Suppressor macrophage treated with lipopolysaccharide for 4 hours (primary cell): ENCODE measurements around the gene SEZ6L.

Source experiments
- DNase-seq: peaks from one replicate; pipeline ENCODE4 v3.0.0-alpha.2; 2020

The SEZ6L gene

GRCh38 chr22:26251869-26252268 is 82.6 kb downstream of the SEZ6L start:
- DNase-seq: no peak

DNA sequence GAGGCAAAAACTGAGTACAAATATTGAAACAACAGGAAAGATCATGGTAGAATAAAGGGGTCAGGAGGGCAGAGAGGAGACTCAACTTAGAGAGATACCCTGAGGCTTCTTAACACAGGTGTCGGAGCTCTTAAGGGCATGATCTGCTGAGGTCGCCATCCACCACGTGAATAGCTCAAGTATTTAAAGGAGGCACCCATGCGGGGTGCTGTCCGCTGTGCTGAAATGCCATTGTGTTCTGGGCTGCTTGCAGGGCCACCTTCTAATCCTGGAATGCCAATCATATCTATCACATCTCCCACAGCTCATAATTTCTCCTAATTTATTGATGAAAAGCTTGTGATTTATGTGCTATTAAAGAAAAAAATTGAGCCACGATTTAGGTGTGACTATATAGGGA is 90.2 kb downstream of the SEZ6L start:
- peak; percentile 8 for DNase-seq

DNA sequence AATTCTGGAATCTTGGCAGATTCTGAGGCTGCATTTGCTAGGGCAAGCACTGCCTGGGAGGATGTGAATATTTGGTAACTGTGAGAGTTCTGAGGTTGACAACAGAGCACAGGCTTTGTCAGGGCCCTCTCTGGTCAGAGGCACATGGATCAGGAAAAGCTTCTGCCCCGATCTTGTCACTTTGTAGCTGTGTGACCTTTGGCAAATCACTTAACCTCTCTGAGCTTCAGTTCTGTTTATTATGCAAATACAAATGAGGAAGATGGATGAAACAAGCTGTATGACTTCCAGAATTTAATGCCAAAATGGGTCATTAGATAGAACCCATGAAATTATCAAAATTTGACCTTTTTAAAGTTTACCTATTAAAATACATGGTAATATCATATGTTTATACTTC is 94.9 kb downstream of the SEZ6L start:
- no peak for DNase-seq

- DNase-seq: no peak
These were observed 96.0 kb downstream of the SEZ6L start for GRCh38 chr22:26265281-26265680.

DNA sequence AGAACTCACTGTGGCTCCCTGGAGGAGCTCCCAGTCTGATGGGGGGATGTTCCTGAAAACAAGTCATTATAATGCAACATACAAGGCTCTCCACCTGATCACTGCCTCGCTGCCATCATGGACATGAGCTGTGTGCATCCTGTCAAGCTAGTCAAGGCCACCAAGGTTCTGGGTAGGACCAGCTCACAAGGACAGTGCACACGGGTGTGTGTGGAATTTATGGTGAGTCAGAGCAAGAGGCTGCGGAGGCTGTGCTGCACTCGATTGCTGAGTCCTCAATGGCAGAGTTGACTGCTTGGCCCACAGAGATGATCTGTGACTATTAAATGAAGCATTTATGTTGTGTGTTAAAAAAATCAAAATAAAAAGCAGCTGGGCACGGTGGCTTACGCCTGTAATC is 96.6 kb downstream of the SEZ6L start:
- DNase-seq: no peak

GRCh38 chr22:26267856-26268255 is 98.6 kb downstream of the SEZ6L start:
- no peak for DNase-seq

GRCh38 chr22:26269572-26269971 is 100.3 kb downstream of the SEZ6L start:
- DNase-seq: no peak

GRCh38 chr22:26271427-26271826 is 102.2 kb downstream of the SEZ6L start:
- DNase-seq: no peak

GRCh38 chr22:26273011-26273675 is 103.9 kb downstream of the SEZ6L start:
- no peak for DNase-seq

GRCh38 chr22:26276529-26277160 is 107.4 kb downstream of the SEZ6L start:
- DNase-seq: no peak

- no peak for DNase-seq
These were observed 112.7 kb downstream of the SEZ6L start for GRCh38 chr22:26281941-26282340.

DNA sequence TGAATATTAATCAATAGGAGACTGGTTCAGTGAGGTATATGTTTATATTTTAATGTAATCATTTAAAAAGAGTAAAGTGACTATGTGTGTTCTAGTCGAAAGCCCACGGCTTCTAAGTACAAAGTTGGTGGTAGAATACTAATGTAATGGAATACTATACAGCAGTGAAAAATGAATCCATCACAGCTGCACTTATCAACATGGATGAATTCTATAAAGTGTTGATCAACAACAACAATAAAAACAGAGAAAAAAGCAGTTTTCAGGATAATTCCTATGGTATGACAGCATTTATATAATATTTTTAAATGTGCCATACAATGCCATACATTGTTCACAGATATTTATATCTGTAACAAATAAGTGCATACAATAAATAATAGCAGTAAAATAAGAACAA is 114.1 kb downstream of the SEZ6L start:
- DNase-seq: no peak

GRCh38 chr22:26285632-26286031 is 116.4 kb downstream of the SEZ6L start:
- no peak for DNase-seq

GRCh38 chr22:26286091-26286820 is 117.0 kb downstream of the SEZ6L start:
- no peak for DNase-seq

DNA sequence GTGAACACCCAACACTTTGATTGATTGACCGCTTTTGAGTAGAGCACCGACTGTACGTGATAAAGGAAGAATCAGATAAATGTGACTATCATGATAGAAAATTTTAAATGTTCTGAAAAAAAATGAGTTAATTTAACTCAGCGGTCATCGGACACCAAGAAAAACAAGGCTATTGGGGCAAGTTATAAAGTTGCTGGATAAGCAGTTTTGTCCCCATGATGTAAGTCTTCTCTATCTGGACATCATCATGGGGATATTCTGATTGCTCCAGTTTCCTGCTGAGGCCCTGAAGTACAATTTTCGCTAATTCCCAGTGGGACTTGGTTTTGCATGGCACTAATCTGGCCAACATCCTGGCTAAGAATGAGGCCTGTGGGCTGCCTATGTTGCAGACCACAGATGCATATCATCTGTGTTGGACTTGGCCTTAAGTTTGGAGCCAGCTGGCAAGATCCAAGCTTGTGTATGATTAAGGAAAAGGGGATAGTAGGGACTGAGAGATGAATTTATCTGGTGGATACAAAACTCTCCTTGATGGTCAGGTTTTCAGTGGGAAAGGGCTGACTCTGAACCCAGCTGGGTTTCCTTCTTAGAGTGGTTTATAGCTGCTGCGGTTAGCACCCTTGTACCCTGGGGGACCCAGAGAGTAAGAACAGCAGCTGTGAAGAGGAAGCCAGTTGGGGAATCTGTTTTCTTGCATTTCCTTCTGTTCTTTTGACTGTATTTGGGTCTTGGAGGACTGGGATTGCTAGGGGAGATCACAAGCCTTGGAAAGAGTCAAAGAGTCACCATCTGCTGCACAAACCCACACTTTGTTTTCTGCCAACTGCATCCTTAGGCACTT is 118.3 kb downstream of the SEZ6L start:
- DNase-seq: no peak

DNA sequence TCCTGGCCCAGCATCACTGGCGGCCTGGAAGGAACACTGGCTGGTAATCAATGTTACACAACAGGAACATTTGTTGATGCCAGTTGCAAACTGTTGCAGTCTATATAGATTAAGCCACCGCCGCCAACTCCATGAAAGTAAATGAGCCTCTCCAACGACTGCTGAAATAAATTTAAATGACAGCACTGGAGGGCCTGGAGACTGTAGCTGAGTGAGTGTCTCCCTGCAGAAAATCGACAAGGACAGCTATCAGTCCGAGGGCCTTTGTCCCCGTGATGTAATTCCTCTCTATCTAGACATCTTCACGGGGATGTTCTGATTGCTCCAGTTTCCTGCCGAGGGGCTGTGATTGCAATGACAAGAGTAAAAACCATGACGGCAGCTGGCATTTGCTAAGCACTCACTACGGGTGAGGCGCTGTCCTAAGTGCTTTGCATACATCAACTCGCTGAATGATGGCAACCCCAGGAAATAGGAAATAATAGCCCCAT is 120.4 kb downstream of the SEZ6L start:
- DNase-seq: no peak

DNA sequence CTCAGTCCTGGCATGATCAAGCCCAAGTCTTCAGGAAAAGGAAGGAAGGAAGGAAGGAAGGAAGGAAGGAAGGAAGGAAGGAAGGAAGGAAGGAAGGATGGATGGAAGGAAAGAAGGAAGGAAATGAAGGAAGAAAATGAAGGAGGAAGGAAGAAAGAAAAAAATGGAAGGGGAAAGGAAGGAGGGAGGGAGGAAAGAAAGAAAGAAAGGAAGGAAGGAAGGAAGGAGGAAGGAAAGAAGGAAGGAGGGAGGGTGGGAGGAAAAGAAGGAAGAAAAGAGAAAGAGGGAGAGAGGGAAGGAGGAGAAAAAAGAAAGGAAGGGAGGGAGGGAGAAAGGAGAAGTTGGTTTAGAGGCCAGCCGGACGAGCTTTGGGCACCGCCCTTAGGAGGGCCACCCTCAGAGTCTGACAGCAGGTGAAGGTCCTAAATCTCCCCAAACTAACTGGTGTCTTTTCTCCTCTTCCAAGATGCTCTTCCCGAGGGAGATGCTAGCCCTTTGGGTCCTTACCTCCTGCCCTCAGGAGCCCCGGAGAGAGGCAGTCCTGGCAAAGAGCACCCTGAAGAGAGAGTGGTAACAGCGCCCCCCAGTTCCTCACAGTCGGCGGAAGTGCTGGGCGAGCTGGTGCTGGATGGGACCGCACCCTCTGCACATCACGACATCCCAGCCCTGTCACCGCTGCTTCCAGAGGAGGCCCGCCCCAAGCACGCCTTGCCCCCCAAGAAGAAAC is 122.8 kb downstream of the SEZ6L start:
- DNase-seq: no peak

- DNase-seq: no peak
These were observed 123.4 kb downstream of the SEZ6L start for GRCh38 chr22:26292667-26292995.

DNA sequence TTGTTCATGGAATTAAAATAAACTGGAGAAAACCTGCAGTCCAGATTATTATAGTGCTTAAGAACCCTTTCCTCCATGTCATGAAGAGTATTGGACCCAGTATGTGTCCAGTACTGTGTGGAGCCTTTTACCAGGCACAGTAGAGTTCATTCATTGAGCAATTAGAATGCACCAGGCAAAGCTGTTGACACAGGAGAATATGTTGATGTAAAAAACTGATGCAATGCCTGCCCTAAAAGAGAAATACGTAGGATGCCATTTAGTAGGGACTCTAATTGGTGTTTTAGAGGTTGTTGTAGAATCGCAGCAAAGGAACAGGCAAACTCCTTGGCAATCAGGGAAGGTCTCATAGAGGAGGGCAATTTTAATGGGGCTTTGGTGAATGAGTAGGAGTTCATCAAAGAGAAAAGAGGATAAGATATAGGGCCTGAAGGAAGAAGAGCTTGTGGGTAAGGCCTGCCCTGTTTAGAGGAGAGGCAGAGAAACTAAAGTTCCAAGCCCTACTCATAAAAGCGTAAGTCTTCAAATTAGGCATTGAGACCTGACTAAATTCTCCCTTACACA is 126.4 kb downstream of the SEZ6L start:
- peak; percentile 3 for DNase-seq

- no peak for DNase-seq
These were observed 129.5 kb downstream of the SEZ6L start for GRCh38 chr22:26298605-26299310.

GRCh38 chr22:26302726-26303125 is 133.5 kb downstream of the SEZ6L start:
- no peak for DNase-seq

- no peak for DNase-seq
These were observed 134.2 kb downstream of the SEZ6L start for GRCh38 chr22:26303475-26303874.
